OCI-LY7 (cell line): Measurements from ENCODE around the gene SYT13.

Experiments used
- CTCF ChIP-seq: fragments of 200-600 bp; sonication (generic); conservative IDR thresholded peaks from 2 replicates; pipeline ENCODE4 v1.5.1; 2014; ENCODE audit warnings: mild to moderate bottlenecking, antibody characterized with exemption, low read length, moderate library complexity, mixed read lengths
- EZH2phosphoT487 ChIP-seq: fragments of 200-600 bp; sonication (generic); IDR thresholded peaks from 2 replicates; pipeline ENCODE4 v1.6.1; 2018; ENCODE audit warnings: low read depth, borderline replicate concordance, mild to moderate bottlenecking, mixed run types, antibody characterized with exemption, low read length, moderate library complexity, mixed read lengths

- TF ChIP-seq CTCF (no peak), EZH2phosphoT487 (no peak)
Measured at GRCh38 chr11:45318516-45318915, 32.4 kb upstream of the SYT13 start.
